Spinal cord (tissue), 10 donors: ENCODE results near the gene FGA. TPM values are rescaled to one million over a fixed set of nuclear protein-coding genes. Genes with fewer than 3 reads are reported as not detected.

Experiments used
- DNase-seq, 6 donors: peaks; one replicate each; pipeline versions ENCODE4 v3.0.0 to v3.0.0-alpha.2; 2013 to 2015; ENCODE audit warnings: low spot score in 6 of 6, low read depth in 4 of 6
- H3K27ac ChIP-seq: one replicate; pipeline ENCODE4 v1.5.1; 2013; ENCODE audit warnings: low read depth, low read length, control low read depth
- H3K27me3 ChIP-seq: one replicate; pipeline ENCODE4 v1.6.1; 2013; ENCODE audit warnings: low read length; ENCODE audit not compliant: control insufficient read depth, insufficient read depth
- H3K36me3 ChIP-seq: one replicate; pipeline ENCODE4 v1.6.1; 2013; ENCODE audit warnings: low read length; ENCODE audit not compliant: control insufficient read depth, insufficient read depth
- H3K4me1 ChIP-seq: one replicate; pipeline ENCODE4 v1.6.1; 2013; ENCODE audit warnings: low read length; ENCODE audit not compliant: control insufficient read depth, insufficient read depth
- H3K4me3 ChIP-seq: one replicate; pipeline ENCODE4 v1.5.1; 2013; ENCODE audit warnings: low read depth, low read length, control low read depth
- H3K9me3 ChIP-seq: one replicate; pipeline ENCODE4 v1.6.1; 2013; ENCODE audit warnings: low read length; ENCODE audit not compliant: control insufficient read depth, insufficient read depth
- WGBS: methylation state at CpG from one replicate; pipeline ENCODE4 v1.1.5; 2013; ENCODE audit warnings: missing lambda C conversion rate; ENCODE audit not compliant: insufficient coverage; 5-methylcytosine and 5-hydroxymethylcytosine counted together
- long read RNA-seq, 4 donors: transcript quantifications; one replicate each; lab custom pipeline, GENCODE V29; 2026
- polyA plus RNA-seq, 2 donors: library from polyadenylated mRNA; unstranded; fragments of 120-200 nt; gene quantifications; one replicate each; pipeline ENCODE4 v1.2.1, GENCODE V29; 2013; ENCODE audit not compliant: insufficient read length in 2 of 2
- total RNA-seq, 2 donors: library from RNA; depleted of rRNA in 1 of 2; stranded (reverse); fragments of 120-200 nt in 1 of 2; fragments of >200 nt in 1 of 2; gene quantifications; one replicate each; pipeline versions ENCODE4 v1.2.3 to v1.2.4, GENCODE V29; 2013 to 2014
- donor health status: healthy.

Gene FGA
- total RNA-seq (1 to 10 TPM in 1 of 2 donors, not detected in 1; 1.7 TPM), polyA plus RNA-seq (not detected)
- long read RNA-seq, donor 1: 0 reads
- long read RNA-seq, donor 2: 0 reads
- long read RNA-seq, donor 3: 0 reads
- long read RNA-seq, donor 4: 0 reads

GRCh38 chr4:154590329-154591006 is at the start of gene FGA:
TSS of gene FGA (minus strand) at chr4:154590742. CDS start at chr4:154590687, 55 bp downstream.
- H3K4me3 ChIP-seq: no peak within 1 kb of the TSS
- no peak within 1 kb of the TSS for H3K27ac ChIP-seq
- no peak for DNase-seq
- no peaks in the 10 kb centered on the region for H3K4me1 ChIP-seq
- no peaks in the 10 kb centered on the region for H3K27me3 ChIP-seq
- no peaks in the 10 kb centered on the region for H3K9me3 ChIP-seq
- H3K36me3 ChIP-seq: no peaks in the 10 kb centered on the region
- no CpG with 5 or more reads among the region's 3 CpGs for WGBS

GRCh38 chr4:154634058-154634457 is 43.5 kb upstream of the FGA start:
- Histone ChIP-seq H3K27ac (no peak overlapping the region), H3K9me3 (no peaks in the 10 kb centered on the region), H3K36me3 (no peaks in the 10 kb centered on the region), H3K27me3 (peaks cover 10% of the 10 kb centered on the region), H3K4me3 (no peak overlapping the region), H3K4me1 (no peaks in the 10 kb centered on the region)
- DNase-seq: no peak
- WGBS: no CpG with 5 or more reads among the region's 3 CpGs

DNA sequence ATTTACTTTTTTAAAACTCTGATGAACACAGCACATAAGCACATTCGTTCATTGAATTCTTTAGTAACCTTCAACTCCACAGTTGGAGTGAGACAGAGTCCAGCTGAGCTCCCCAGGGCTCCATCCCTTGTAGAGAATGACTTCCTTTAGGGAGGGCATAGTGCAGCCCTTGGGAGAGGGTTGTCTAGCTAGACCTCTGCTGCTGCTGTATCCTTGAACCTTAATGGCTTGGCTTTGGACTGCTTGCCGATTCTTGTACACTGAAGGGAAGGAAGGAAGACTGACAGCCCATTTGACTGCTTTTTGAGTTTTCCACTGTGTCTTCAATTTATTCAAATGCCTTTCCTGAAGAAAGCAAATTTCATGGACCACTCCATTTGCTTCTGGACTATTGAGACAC is 41.3 kb upstream of the FGA start:
- no peak overlapping the region for H3K4me3 ChIP-seq
- peaks cover 24% of the 10 kb centered on the region for H3K27me3 ChIP-seq
- H3K4me1 ChIP-seq: peaks cover 5% of the 10 kb centered on the region
- H3K9me3 ChIP-seq: no peaks in the 10 kb centered on the region
- WGBS: 60% methylated on average over 1 of the region's 2 CpGs
- no peak overlapping the region for H3K27ac ChIP-seq
- no peaks in the 10 kb centered on the region for H3K36me3 ChIP-seq
- DNase-seq: no peak

- Histone ChIP-seq H3K27ac (no peak overlapping the region), H3K9me3 (no peaks in the 10 kb centered on the region), H3K4me3 (no peak overlapping the region), H3K27me3 (peaks cover 28% of the 10 kb centered on the region), H3K4me1 (peaks cover 9% of the 10 kb centered on the region), H3K36me3 (no peaks in the 10 kb centered on the region)
- DNase-seq: no peak
Measured at GRCh38 chr4:154630324-154630723, 39.8 kb upstream of the FGA start.

- H3K4me1 ChIP-seq: peaks cover 9% of the 10 kb centered on the region
- H3K36me3 ChIP-seq: no peaks in the 10 kb centered on the region
- peaks cover 32% of the 10 kb centered on the region for H3K27me3 ChIP-seq
- DNase-seq: peak in 4 of 6 donors; percentile 15 to 75 (median 48)
- WGBS: 5% methylated on average over 47 of the region's 48 CpGs
- H3K27ac ChIP-seq: no peak overlapping the region
- peak overlapping the region; percentile 38 for H3K4me3 ChIP-seq
- H3K9me3 ChIP-seq: no peaks in the 10 kb centered on the region
Measured at GRCh38 chr4:154626793-154627484, 36.4 kb upstream of the FGA start.

GRCh38 chr4:154625971-154626370 is 35.4 kb upstream of the FGA start:
- H3K4me1 ChIP-seq: peaks cover 9% of the 10 kb centered on the region
- no peaks in the 10 kb centered on the region for H3K36me3 ChIP-seq
- no peak for DNase-seq
- 86% methylated on average over 2 of the region's 3 CpGs for WGBS
- no peak overlapping the region for H3K4me3 ChIP-seq
- no peaks in the 10 kb centered on the region for H3K9me3 ChIP-seq
- peaks cover 27% of the 10 kb centered on the region for H3K27me3 ChIP-seq
- no peak overlapping the region for H3K27ac ChIP-seq

- no peaks in the 10 kb centered on the region for H3K9me3 ChIP-seq
- peaks cover 9% of the 10 kb centered on the region for H3K4me1 ChIP-seq
- H3K36me3 ChIP-seq: no peaks in the 10 kb centered on the region
- H3K4me3 ChIP-seq: no peak overlapping the region
- DNase-seq: no peak
- peaks cover 26% of the 10 kb centered on the region for H3K27me3 ChIP-seq
- WGBS: 90% methylated on average over 6 of the region's 7 CpGs
- H3K27ac ChIP-seq: no peak overlapping the region
Measured at GRCh38 chr4:154623995-154624394, 33.5 kb upstream of the FGA start.

- H3K27ac ChIP-seq: no peak overlapping the region
- peaks cover 9% of the 10 kb centered on the region for H3K4me1 ChIP-seq
- WGBS: 88% methylated on average over 2 of the region's 3 CpGs
- H3K27me3 ChIP-seq: peaks cover 22% of the 10 kb centered on the region
- no peak overlapping the region for H3K4me3 ChIP-seq
- no peak for DNase-seq
- no peaks in the 10 kb centered on the region for H3K9me3 ChIP-seq
- no peaks in the 10 kb centered on the region for H3K36me3 ChIP-seq
Measured at GRCh38 chr4:154623436-154623835, 32.9 kb upstream of the FGA start.

- no peaks in the 10 kb centered on the region for H3K9me3 ChIP-seq
- peak in 4 of 6 donors; percentile 23 to 86 (median 50) for DNase-seq
Measured at GRCh38 chr4:154622598-154622997, 32.1 kb upstream of the FGA start.

GRCh38 chr4:154620111-154620510 is 29.6 kb upstream of the FGA start:
- no peak overlapping the region for H3K27ac ChIP-seq
- H3K9me3 ChIP-seq: no peaks in the 10 kb centered on the region
- peaks cover 3% of the 10 kb centered on the region for H3K27me3 ChIP-seq
- H3K36me3 ChIP-seq: no peaks in the 10 kb centered on the region
- H3K4me1 ChIP-seq: no peaks in the 10 kb centered on the region
- 45% methylated on average over 1 of the region's 1 CpG for WGBS
- H3K4me3 ChIP-seq: no peak overlapping the region
- DNase-seq: no peak

More at GRCh38 chr4:154622598-154622997, 32.1 kb upstream of the FGA start:
- H3K27ac ChIP-seq: no peak overlapping the region
- no peak overlapping the region for H3K4me3 ChIP-seq
- H3K36me3 ChIP-seq: no peaks in the 10 kb centered on the region
- H3K27me3 ChIP-seq: peaks cover 16% of the 10 kb centered on the region
- peaks cover 9% of the 10 kb centered on the region for H3K4me1 ChIP-seq
